OCI-M2 (cell line): Measurements from ENCODE around the gene ZNF709.
"Not testable (repeated sequence)": the region's sequence is repeated elsewhere in the genome, so short reads cannot be mapped to it uniquely, and the experiment has no call there.

Experiments used
- DNase-seq: peaks from one replicate; lab custom pipeline; 2025; ENCODE audit not compliant: unreplicated experiment; lab: John Stamatoyannopoulos, UW

Gene ZNF709

DNA sequence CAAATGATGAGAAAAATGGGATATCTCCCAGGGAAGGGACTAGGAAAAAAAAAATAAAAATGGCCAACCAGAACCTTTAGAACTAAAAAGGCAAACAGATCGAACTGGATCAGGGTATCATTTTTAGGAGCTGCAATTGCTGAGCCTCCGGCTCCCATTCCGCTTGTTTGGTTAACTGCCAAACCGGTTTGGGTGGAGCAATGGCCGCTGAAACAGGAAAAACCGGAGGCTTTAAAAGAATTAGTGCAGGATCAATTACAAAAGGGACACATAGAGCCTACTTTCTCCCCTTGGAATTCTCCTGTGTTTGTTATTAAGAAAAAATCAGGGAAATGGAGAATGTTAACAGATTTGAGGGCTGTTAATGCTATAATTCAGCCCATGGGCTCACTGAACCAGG lies 31.1 kb downstream of the ZNF709 start:
- no peak for DNase-seq

DNA sequence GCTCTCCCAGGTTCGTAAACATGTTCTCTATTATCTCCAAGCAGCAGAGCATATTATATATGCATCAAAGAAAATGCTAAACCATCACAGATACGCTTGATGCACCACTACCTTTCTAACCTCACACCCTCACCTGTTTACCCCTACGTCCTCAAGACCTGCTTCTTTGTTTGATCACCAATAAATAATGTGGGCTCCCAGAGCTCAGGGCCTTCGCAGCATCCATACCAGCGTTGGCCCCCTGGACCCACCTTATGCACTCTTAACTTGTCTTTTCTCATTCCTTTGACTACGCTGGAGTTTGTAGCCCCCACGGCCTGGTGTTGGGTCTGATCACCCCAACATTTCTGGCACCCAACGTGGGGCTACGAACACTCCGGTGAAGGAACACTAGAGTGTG lies 33.8 kb downstream of the ZNF709 start:
- no peak for DNase-seq

DNA sequence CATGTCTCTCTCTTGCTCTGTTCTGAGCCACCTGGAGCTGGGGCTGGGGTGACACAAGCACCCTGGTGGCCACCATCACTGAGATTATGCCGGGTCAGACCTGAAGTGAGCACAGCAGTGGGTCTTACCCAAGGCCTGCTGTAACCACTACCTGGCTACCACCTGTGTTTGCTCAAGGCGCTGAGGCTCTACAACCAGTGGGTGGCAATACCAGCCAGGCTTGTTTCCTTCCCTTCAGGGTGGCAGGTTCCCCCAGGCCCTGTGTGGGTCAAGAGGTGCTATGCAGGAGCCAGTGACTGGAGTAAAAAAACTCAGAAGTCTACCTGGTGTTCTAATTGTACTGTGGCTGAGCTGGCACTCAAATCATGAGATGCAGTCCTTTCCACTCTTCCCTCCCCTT lies 35.8 kb downstream of the ZNF709 start:
- DNase-seq = no peak

DNA sequence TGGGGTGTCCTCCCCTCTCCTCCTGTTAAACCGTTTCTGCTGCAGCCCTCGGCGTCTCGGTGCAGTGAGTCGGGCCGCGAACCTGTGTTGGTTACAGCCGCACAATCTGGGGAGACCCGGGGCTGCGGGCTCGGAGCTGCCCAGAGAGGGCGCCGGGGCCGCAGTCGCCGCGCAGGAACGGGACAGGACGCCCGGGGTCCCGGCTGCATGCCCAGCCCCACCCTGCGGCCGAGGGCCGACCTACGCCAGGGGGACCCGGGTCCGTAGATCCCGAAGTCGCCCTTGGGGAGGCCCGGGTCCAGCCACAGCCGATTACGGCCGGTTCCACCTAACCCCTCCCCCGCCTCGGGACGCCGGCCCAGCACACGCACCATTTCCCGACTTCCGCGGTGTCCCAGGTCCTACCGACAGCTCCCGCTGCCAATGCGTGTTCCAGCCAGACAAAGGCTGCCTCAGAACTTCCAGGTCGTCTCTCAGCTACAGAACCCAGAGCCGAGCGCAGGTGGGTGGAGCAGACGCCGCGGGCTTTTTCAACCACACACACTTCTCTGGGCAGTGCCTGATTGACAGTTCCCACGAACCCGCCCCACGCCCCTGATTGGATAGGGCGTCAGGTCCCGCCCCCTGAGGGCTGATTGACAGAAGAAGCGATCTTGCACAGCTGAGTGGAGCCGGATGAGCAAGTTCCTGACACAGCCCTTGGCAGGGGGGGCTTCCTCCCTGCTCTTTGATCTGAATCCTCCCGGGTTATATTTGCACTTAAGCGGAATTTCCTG lies 43.9 kb downstream of the ZNF709 start, which contains the start of gene ZNF443:
Gene ZNF443 (minus strand): TSS at position 481 of the 776 bp plus-strand sequence. CDS start 107 bp downstream, at position 374.
- peak; percentile 99 for DNase-seq

DNA sequence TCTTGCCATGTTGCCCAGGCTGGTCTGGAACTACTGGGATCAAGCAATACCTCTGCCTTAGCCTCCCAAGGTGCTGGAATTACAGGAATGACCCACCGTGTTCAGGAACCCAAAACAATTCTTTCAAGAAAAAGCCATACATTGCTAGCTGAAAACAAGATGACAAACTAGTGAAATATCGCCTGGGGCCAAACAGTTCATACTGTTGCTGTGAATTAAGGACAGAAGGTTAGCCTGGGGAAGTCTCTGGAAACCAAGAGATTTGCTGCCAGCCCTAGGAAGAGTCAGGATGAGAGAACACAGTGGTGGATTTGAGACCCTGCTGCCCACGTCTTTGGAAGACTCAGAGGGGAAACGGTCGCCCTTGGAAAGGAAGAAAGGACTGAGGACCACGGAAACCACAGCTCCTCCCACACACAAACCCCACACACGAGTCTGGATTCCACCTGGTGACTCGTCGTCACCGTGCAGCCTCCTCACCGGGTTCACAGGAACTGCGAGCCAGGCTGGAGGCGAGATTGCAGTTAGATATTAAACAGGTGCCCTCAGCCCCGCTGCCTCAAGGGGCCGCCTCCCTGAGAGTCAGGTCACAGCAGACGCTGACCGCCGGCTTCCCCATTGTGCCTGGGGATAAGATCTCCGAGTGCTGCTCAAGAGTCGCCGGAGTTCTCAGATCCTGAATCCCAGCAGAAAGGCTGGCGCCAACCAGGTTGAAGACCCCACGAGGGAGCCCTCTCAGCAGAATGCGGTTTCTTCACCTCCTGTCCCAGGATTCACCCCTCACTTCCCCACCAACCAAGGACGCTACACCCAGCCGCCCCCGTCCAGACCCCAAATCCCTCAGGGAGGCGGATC lies 44.7 kb downstream of the ZNF709 start:
- DNase-seq = peak; percentile 64

DNA sequence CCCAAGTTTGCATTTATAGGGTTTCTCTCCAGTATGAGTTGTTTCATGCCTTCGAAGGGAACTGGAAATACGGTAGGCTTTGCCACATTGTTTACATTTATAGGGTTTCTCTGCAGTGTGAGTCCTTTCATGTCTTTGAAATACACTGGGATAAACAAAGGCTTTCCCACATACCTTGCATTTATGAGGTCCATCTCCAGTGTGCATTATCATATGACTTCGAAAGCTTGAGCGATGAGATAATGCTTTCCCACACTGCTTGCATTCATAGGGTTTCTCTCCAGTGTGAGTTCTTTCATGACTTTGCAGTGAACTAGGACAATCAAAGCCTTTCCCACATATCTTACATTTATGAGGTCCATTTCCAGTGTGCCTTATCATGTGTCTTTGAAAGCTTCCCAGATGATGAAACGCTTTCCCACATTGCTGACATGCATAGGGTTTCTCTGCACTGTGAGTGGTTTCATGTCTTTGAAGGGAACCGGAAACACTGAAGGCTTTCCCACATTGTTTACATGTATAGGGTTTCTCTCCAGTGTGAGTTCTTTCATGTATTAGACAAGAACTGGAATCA lies 53.8 kb downstream of the ZNF709 start:
- not testable (repeated sequence) for DNase-seq

DNA sequence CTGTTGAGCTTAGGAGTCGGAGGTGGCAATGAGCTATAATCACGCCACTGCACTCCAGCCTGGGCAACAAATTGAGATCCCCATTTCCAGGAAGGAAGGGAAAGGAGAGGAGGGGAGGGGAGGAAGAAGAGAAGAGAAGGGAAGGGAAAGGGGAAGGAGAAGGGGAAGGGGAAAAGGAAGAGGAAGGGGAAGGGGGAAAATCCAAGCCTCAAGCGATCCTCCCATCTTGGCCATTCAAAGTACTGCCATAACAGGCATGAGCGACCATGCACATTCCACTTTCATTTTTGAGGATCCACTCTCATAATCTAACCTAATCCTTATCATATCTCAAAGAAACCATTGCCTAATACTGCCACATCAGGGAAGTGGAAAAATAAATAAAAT lies 58.7 kb downstream of the ZNF709 start:
- no peak for DNase-seq

DNA sequence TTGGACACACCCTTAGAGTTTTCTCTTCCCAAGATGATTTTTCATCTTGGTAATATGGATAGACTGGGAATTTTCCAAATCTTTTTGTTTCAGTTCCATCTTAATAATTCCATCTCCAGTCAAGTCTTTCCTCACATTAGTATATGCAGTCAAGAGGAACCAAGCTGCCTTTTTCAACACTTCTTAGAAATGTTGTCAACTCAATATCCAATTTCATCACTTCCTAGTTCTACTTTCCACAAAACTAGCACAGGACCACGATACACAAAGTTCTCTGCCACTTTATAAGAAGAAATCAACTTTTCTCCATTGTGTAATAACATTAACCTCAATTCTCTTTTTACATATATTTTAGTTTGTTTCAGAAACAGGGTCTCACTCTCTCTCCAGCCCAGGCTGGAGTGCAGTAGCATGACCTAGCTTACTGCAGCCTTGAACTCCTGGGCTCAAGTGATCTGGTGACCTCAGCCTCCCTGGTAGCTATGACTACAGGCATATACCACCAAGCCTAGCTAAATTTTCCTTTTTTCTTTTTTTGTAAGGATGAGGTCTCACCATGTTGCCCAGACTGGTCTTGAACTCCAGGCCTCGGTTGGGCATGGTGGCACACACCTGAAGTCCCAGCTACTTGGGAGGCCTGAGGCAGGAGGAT lies 59.3 kb downstream of the ZNF709 start:
- no peak for DNase-seq

DNA sequence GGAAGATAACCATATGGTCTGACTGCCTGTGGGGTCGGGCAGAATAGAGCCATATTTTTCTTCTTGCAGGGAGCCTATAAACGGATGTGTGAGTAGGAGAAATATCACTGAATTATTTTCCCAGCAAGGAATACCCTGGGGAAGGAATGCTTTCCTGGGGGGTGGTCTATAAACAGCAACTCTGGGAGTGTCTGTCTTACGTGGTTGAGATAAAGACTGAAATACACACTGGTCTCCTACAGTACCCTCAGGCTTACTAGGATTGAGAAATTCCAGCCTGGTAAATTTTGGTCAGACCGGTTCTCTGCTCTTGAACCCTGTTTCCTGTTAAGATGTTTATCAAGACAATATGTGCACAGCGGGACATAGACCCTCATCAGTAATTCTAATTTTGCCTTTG lies 67.3 kb downstream of the ZNF709 start:
- DNase-seq = not testable (repeated sequence)

DNA sequence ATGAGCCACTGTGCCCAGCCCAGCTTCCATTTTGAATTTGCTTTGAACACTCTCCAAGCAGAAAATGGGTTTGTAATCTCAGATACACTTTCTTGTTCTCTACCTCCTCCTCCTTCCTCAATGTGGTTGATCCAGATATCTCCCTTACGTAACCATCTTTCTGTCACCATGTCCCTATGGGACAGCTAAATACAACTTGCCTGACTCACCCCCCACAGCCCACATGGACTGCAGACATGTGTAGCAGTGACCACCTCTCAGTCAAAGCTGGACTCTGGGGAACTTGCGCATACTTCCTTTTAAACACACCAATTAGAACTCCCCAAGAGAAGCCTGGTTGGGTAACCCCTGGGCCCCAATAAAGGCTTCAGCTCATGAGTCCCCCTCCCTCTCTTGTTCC lies 72.7 kb downstream of the ZNF709 start:
- DNase-seq = no peak
